Measurements from ENCODE around the gene ANO6. TPM values are rescaled to one million over a fixed set of nuclear protein-coding genes. Genes with fewer than 3 reads are reported as not detected.

Gene ANO6
- total RNA-seq, 1 donor from 2014 or later, result 25.2 TPM

- H3K27ac Mint-ChIP-seq, result no peak overlapping the region
- no peak for DNase-seq (ENCODE audit: low spot score)
- peaks cover 9% of the 10 kb centered on the region for H3K4me1 Mint-ChIP-seq (ENCODE audit: low read depth)
- H3K9me3 Mint-ChIP-seq, result no peaks in the 10 kb centered on the region
- intact Hi-C loops (cut with micrococcal nuclease), result no loop called here
- H3K4me3 Mint-ChIP-seq (ENCODE audit: low read depth), result no peak overlapping the region
- H3K27me3 Mint-ChIP-seq (ENCODE audit: low read depth), result no peaks in the 10 kb centered on the region
- H3K36me3 Mint-ChIP-seq (ENCODE audit: low read depth), result peaks cover 3% of the 10 kb centered on the region
Measured at GRCh38 chr12:45342848-45343247, 127.0 kb downstream of the ANO6 start.

GRCh38 chr12:45343269-45344051 is 127.6 kb downstream of the ANO6 start:
- H3K4me3 Mint-ChIP-seq (ENCODE audit: low read depth), result no peak overlapping the region
- no peak overlapping the region for H3K27ac Mint-ChIP-seq
- H3K36me3 Mint-ChIP-seq (ENCODE audit: low read depth), result peaks cover 10% of the 10 kb centered on the region
- H3K27me3 Mint-ChIP-seq (ENCODE audit: low read depth), result no peaks in the 10 kb centered on the region
- DNase-seq (ENCODE audit: low spot score), result no peak
- peaks cover 9% of the 10 kb centered on the region for H3K4me1 Mint-ChIP-seq (ENCODE audit: low read depth)
- intact Hi-C loops (cut with micrococcal nuclease), result no loop called here
- H3K9me3 Mint-ChIP-seq, result no peaks in the 10 kb centered on the region

GRCh38 chr12:45348311-45348710 is 132.4 kb downstream of the ANO6 start:
- Mint-ChIP-seq H3K27ac (no peak overlapping the region), H3K4me1 (ENCODE audit: low read depth) (peaks cover 4% of the 10 kb centered on the region), H3K36me3 (ENCODE audit: low read depth) (peaks cover 39% of the 10 kb centered on the region), H3K9me3 (no peaks in the 10 kb centered on the region), H3K27me3 (ENCODE audit: low read depth) (no peaks in the 10 kb centered on the region), H3K4me3 (ENCODE audit: low read depth) (no peak overlapping the region)
- intact Hi-C loops (cut with micrococcal nuclease), result no loop called here
- DNase-seq (ENCODE audit: low spot score), result no peak

- Mint-ChIP-seq H3K36me3 (ENCODE audit: low read depth) (peaks cover 39% of the 10 kb centered on the region), H3K27ac (no peak overlapping the region), H3K27me3 (ENCODE audit: low read depth) (no peaks in the 10 kb centered on the region), H3K9me3 (no peaks in the 10 kb centered on the region), H3K4me3 (ENCODE audit: low read depth) (no peak overlapping the region), H3K4me1 (ENCODE audit: low read depth) (peaks cover 6% of the 10 kb centered on the region)
- intact Hi-C loops (cut with micrococcal nuclease), result no loop called here
- no peak for DNase-seq (ENCODE audit: low spot score)
Measured at GRCh38 chr12:45348986-45349385, 133.1 kb downstream of the ANO6 start.

GRCh38 chr12:45349916-45350315 is 134.0 kb downstream of the ANO6 start:
- no peak overlapping the region for H3K4me3 Mint-ChIP-seq (ENCODE audit: low read depth)
- no peaks in the 10 kb centered on the region for H3K27me3 Mint-ChIP-seq (ENCODE audit: low read depth)
- H3K4me1 Mint-ChIP-seq (ENCODE audit: low read depth), result peaks cover 13% of the 10 kb centered on the region
- DNase-seq (ENCODE audit: low spot score), result no peak
- intact Hi-C loops (cut with micrococcal nuclease), result loop anchor here (10.0 kb wide), 1 partner anchor 115 kb away; no protein-coding TSS in a partner anchor
- H3K36me3 Mint-ChIP-seq (ENCODE audit: low read depth), result peaks cover 44% of the 10 kb centered on the region
- H3K27ac Mint-ChIP-seq, result no peak overlapping the region
- H3K9me3 Mint-ChIP-seq, result no peaks in the 10 kb centered on the region

- intact Hi-C loops (cut with micrococcal nuclease), result loop anchor here (10.0 kb wide), 1 partner anchor 116 kb away; no protein-coding TSS in a partner anchor
- no peak overlapping the region for H3K4me3 Mint-ChIP-seq (ENCODE audit: low read depth)
- H3K4me1 Mint-ChIP-seq (ENCODE audit: low read depth), result peaks cover 19% of the 10 kb centered on the region
- H3K9me3 Mint-ChIP-seq, result no peaks in the 10 kb centered on the region
- H3K27me3 Mint-ChIP-seq (ENCODE audit: low read depth), result no peaks in the 10 kb centered on the region
- DNase-seq (ENCODE audit: low spot score), result no peak
- peaks cover 48% of the 10 kb centered on the region for H3K36me3 Mint-ChIP-seq (ENCODE audit: low read depth)
- no peak overlapping the region for H3K27ac Mint-ChIP-seq
Measured at GRCh38 chr12:45350861-45351260, 135.0 kb downstream of the ANO6 start.

GRCh38 chr12:45351921-45352670 is 136.2 kb downstream of the ANO6 start:
- peaks cover 20% of the 10 kb centered on the region for H3K4me1 Mint-ChIP-seq (ENCODE audit: low read depth)
- peaks cover 51% of the 10 kb centered on the region for H3K36me3 Mint-ChIP-seq (ENCODE audit: low read depth)
- no peak overlapping the region for H3K27ac Mint-ChIP-seq
- no peak for DNase-seq (ENCODE audit: low spot score)
- no peak overlapping the region for H3K4me3 Mint-ChIP-seq (ENCODE audit: low read depth)
- intact Hi-C loops (cut with micrococcal nuclease), result loop anchor here (10.0 kb wide), 1 partner anchor 117 kb away; no protein-coding TSS in a partner anchor
- no peaks in the 10 kb centered on the region for H3K27me3 Mint-ChIP-seq (ENCODE audit: low read depth)
- no peaks in the 10 kb centered on the region for H3K9me3 Mint-ChIP-seq

GRCh38 chr12:45353944-45354343 is 138.0 kb downstream of the ANO6 start:
- no peaks in the 10 kb centered on the region for H3K27me3 Mint-ChIP-seq (ENCODE audit: low read depth)
- no peak overlapping the region for H3K27ac Mint-ChIP-seq
- DNase-seq (ENCODE audit: low spot score), result no peak
- peaks cover 20% of the 10 kb centered on the region for H3K4me1 Mint-ChIP-seq (ENCODE audit: low read depth)
- intact Hi-C loops (cut with micrococcal nuclease), result loop anchor here (10.0 kb wide), 1 partner anchor 119 kb away; no protein-coding TSS in a partner anchor
- peaks cover 47% of the 10 kb centered on the region for H3K36me3 Mint-ChIP-seq (ENCODE audit: low read depth)
- H3K4me3 Mint-ChIP-seq (ENCODE audit: low read depth), result no peak overlapping the region
- no peaks in the 10 kb centered on the region for H3K9me3 Mint-ChIP-seq

- Mint-ChIP-seq H3K36me3 (ENCODE audit: low read depth) (peaks cover 48% of the 10 kb centered on the region), H3K4me1 (ENCODE audit: low read depth) (peaks cover 20% of the 10 kb centered on the region), H3K27ac (peak overlapping the region; percentile 1), H3K9me3 (no peaks in the 10 kb centered on the region), H3K27me3 (ENCODE audit: low read depth) (no peaks in the 10 kb centered on the region), H3K4me3 (ENCODE audit: low read depth) (no peak overlapping the region)
- intact Hi-C loops (cut with micrococcal nuclease), result loop anchor here (10.0 kb wide), 1 partner anchor 120 kb away; no protein-coding TSS in a partner anchor
- no peak for DNase-seq (ENCODE audit: low spot score)
Measured at GRCh38 chr12:45354399-45354798, 138.5 kb downstream of the ANO6 start.

- Mint-ChIP-seq H3K27me3 (ENCODE audit: low read depth) (no peaks in the 10 kb centered on the region), H3K9me3 (peaks cover 5% of the 10 kb centered on the region), H3K27ac (no peak overlapping the region), H3K4me1 (ENCODE audit: low read depth) (peaks cover 20% of the 10 kb centered on the region), H3K36me3 (ENCODE audit: low read depth) (peaks cover 48% of the 10 kb centered on the region), H3K4me3 (ENCODE audit: low read depth) (no peak overlapping the region)
- intact Hi-C loops (cut with micrococcal nuclease), result loop anchor here (10.0 kb wide), 1 partner anchor 121 kb away; no protein-coding TSS in a partner anchor
- no peak for DNase-seq (ENCODE audit: low spot score)
Measured at GRCh38 chr12:45355730-45356129, 139.8 kb downstream of the ANO6 start.

- Mint-ChIP-seq H3K4me1 (ENCODE audit: low read depth) (peaks cover 20% of the 10 kb centered on the region), H3K36me3 (ENCODE audit: low read depth) (peaks cover 49% of the 10 kb centered on the region), H3K27me3 (ENCODE audit: low read depth) (no peaks in the 10 kb centered on the region), H3K27ac (no peak overlapping the region), H3K4me3 (ENCODE audit: low read depth) (no peak overlapping the region), H3K9me3 (peaks cover 13% of the 10 kb centered on the region)
- no peak for DNase-seq (ENCODE audit: low spot score)
- intact Hi-C loops (cut with micrococcal nuclease), result loop anchor here (10.0 kb wide), 1 partner anchor 122 kb away; no protein-coding TSS in a partner anchor
Measured at GRCh38 chr12:45356822-45357538, 141.1 kb downstream of the ANO6 start.

GRCh38 chr12:45357539-45358417 is 141.9 kb downstream of the ANO6 start:
- Mint-ChIP-seq H3K27ac (no peak overlapping the region), H3K4me1 (ENCODE audit: low read depth) (peaks cover 20% of the 10 kb centered on the region), H3K4me3 (ENCODE audit: low read depth) (no peak overlapping the region), H3K36me3 (ENCODE audit: low read depth) (peaks cover 55% of the 10 kb centered on the region), H3K27me3 (ENCODE audit: low read depth) (no peaks in the 10 kb centered on the region), H3K9me3 (peaks cover 20% of the 10 kb centered on the region)
- DNase-seq (ENCODE audit: low spot score), result no peak
- intact Hi-C loops (cut with micrococcal nuclease), result loop anchor here (10.0 kb wide), 1 partner anchor 123 kb away; no protein-coding TSS in a partner anchor
